K562 (cell line): ENCODE measurements around the gene TMEM45A. TPM values are rescaled to one million over a fixed set of nuclear protein-coding genes. Genes with fewer than 3 reads are reported as not detected.

Experiments used
- ATAC-seq: fragments of 200-7000 bp; cut with Tn5 transposase; 3 replicates; pipeline ENCODE4 v1.9.1; 2020; ENCODE audit warnings: moderate library complexity
- BruUV-seq: library from RNA; stranded (reverse); fragments of 400-500 nt; replicated peaks from 2 replicates; lab custom pipeline; 2021; lab: Mats Ljungman, UMichigan
- CTCF ChIA-PET: fragments of 300-600 bp; formaldehyde crosslinking; extraction: SDS; loops from one replicate; lab custom pipeline; 2021; ENCODE audit warnings: low intra/inter-chr PET ratio; lab: Yijun Ruan, JAX
- POLR2A ChIA-PET: fragments of 300-600, 350-650 bp; sonication (Branson Sonifier 250); formaldehyde crosslinking; extraction: SDS; loops from one replicate; lab custom pipeline; 2021; ENCODE audit warnings: antibody characterized with exemption, inconsistent platforms; lab: Yijun Ruan, JAX
- DNase-seq, 4 experiments: peaks; one replicate each; pipeline versions ENCODE4 v3.0.0 to v3.0.0-alpha.2; 2011 to 2018; ENCODE audit warnings: low spot score in 3 of 4, mixed read lengths in 3 of 4; ENCODE audit errors: extremely low read depth in 1 of 4
- FAIRE-seq: peaks from 2 replicates; lab custom pipeline; 2011; peaks lifted over from hg19 to GRCh38; lab: Jason Lieb, UNC
- H2AFZ ChIP-seq: 2 replicates; pipeline ENCODE4 v1.6.0; 2011; ENCODE audit warnings: low read depth, low read length, control low read depth, inconsistent platforms
- H3K27ac ChIP-seq: fragments of 200-600 bp; 3 replicates; pipeline ENCODE4 v1.8.0; 2011; ENCODE audit warnings: low read depth, mild to moderate bottlenecking, control low read depth, inconsistent platforms, low read length, moderate library complexity, mixed read lengths; ENCODE audit errors: extremely low read depth
- H3K27me3 ChIP-seq, 2 experiments: fragments of 300-600 bp in 1 of 2; 2 replicates in 1 of 2; 3 replicates in 1 of 2; pipeline versions ENCODE4 v1.6.0 to v1.8.0; 2011; ENCODE audit warnings: inconsistent platforms in 2 of 2, low read length in 2 of 2, mild to moderate bottlenecking in 1 of 2, mixed read lengths in 1 of 2, moderate library complexity in 1 of 2; ENCODE audit not compliant: control insufficient read depth in 2 of 2, insufficient read depth in 2 of 2
- H3K36me3 ChIP-seq: fragments of 300-600 bp; 3 replicates; pipeline ENCODE4 v1.8.0; 2011; ENCODE audit warnings: mild to moderate bottlenecking, low read length, inconsistent platforms; ENCODE audit not compliant: control insufficient read depth, insufficient read depth
- H3K4me1 ChIP-seq, 2 experiments: fragments of 200-600 bp in 1 of 2; replicated peaks in 1 of 2; 2 replicates in 1 of 2; 3 replicates in 1 of 2; pipeline versions ENCODE4 v1.5.1 to v1.8.0; 2011; ENCODE audit warnings: inconsistent platforms in 2 of 2, low read length in 2 of 2, mild to moderate bottlenecking in 1 of 2, mixed read lengths in 1 of 2, moderate library complexity in 1 of 2; ENCODE audit not compliant: control insufficient read depth in 2 of 2, insufficient read depth in 2 of 2
- H3K4me2 ChIP-seq: 2 replicates; pipeline ENCODE4 v1.6.1; 2011; ENCODE audit warnings: low read length, control low read depth, inconsistent platforms, mixed read lengths; ENCODE audit not compliant: insufficient read depth
- H3K4me3 ChIP-seq: fragments of 200-600 bp; sonication (generic), shearing (Covaris generic); 2 replicates; pipeline ENCODE4 v1.5.1; 2016; ENCODE audit warnings: control low read depth, inconsistent platforms
- H3K79me2 ChIP-seq: fragments of 200-600 bp; 3 replicates; pipeline ENCODE4 v1.8.0; 2011; ENCODE audit warnings: low read length, inconsistent platforms; ENCODE audit not compliant: control insufficient read depth, insufficient read depth
- H3K9ac ChIP-seq, 2 experiments: 2 replicates each; pipeline versions ENCODE4 v1.6.0 to v1.6.1; 2011; ENCODE audit warnings: low read depth in 2 of 2, low read length in 2 of 2, control low read depth in 1 of 2, inconsistent platforms in 1 of 2, mild to moderate bottlenecking in 1 of 2, mixed read lengths in 1 of 2; ENCODE audit not compliant: insufficient read depth in 1 of 2
- H3K9me1 ChIP-seq: one replicate; pipeline ENCODE4 v1.6.0; 2011; ENCODE audit warnings: inconsistent platforms, mild to moderate bottlenecking, low read length, moderate library complexity; ENCODE audit not compliant: control insufficient read depth, insufficient read depth
- H3K9me3 ChIP-seq: replicated peaks from 2 replicates; pipeline ENCODE4 v1.5.1; 2011; ENCODE audit warnings: low read depth, low read length, inconsistent platforms; ENCODE audit not compliant: control insufficient read depth, insufficient read depth
- H4K20me1 ChIP-seq: replicated peaks from 2 replicates; pipeline ENCODE4 v1.6.1; 2011; ENCODE audit warnings: low read length, inconsistent platforms, mixed read lengths; ENCODE audit not compliant: control insufficient read depth, insufficient read depth
- BMI1 ChIP-seq: fragments of 150-350 bp; IDR thresholded peaks from 2 replicates; pipeline ENCODE4 v1.6.1; 2014; ENCODE audit warnings: low read length
- MYC ChIP-seq, 2 experiments: fragments of 250-450 bp in 1 of 2; sonication (Bioruptor Pico) in 1 of 2; IDR thresholded peaks; 2 replicates each; pipeline versions ENCODE4 v1.5.1 to v1.6.1; 2012 to 2021; ENCODE audit warnings: low read depth in 2 of 2, borderline replicate concordance in 1 of 2, improper control_type of control experiment in 1 of 2, low read length in 1 of 2, mild to moderate bottlenecking in 1 of 2, moderate library complexity in 1 of 2
- NUFIP1 ChIP-seq: fragments of 450-650 bp; IDR thresholded peaks from 2 replicates; pipeline ENCODE4 v1.6.1; 2018; ENCODE audit not compliant: partially characterized antibody
- PHB2 ChIP-seq: fragments of 450-650 bp; IDR thresholded peaks from 2 replicates; pipeline ENCODE4 v1.6.1; 2017; ENCODE audit warnings: low read depth
- ZBTB34 ChIP-seq: fragments of 250-450 bp; sonication (Bioruptor Pico); IDR thresholded peaks from 2 replicates; pipeline ENCODE4 v1.8.0; 2021; ENCODE audit warnings: mild to moderate bottlenecking, moderate library complexity
- ZFX ChIP-seq: sonication (generic); formaldehyde crosslinking; IDR thresholded peaks from 2 replicates; pipeline ENCODE4 v1.8.0; 2022; ENCODE audit warnings: mild to moderate bottlenecking, missing genetic modification reagents, moderate library complexity
- ZNF12 ChIP-seq: sonication (generic); formaldehyde crosslinking; IDR thresholded peaks from 2 replicates; pipeline ENCODE4 v1.4.0; 2020; ENCODE audit warnings: mild to moderate bottlenecking, missing genetic modification reagents
- WGBS: fragments of 100-300 bp; shearing (Covaris generic); methylation state at CpG from one replicate; pipeline ENCODE4 v1.1.6; 2016; ENCODE audit warnings: low coverage, mixed read lengths; ENCODE audit not compliant: insufficient coverage; ENCODE audit errors: missing lambda C conversion rate; 5-methylcytosine and 5-hydroxymethylcytosine counted together
- in situ Hi-C: fragments of 300-500 bp; cut with MboI; formaldehyde crosslinking; loops from 4 replicates; pipeline ENCODE4 v1.15.0; 2018; ENCODE audit warnings: inconsistent platforms, mixed read lengths
- intact Hi-C: fragments of 100-400 bp; cut with micrococcal nuclease; formaldehyde crosslinking; loops from 2 replicates; pipeline ENCODE4 v1.14.2; 2022
- polyA plus RNA-seq, 8 experiments: library from polyadenylated mRNA; depleted of rRNA in 4 of 8; stranded (reverse) in 5 of 8; unstranded in 3 of 8; fragments of >200 nt; fragmentation: Nextera tagmentation in 2 of 8; fragmentation: Illumina TruSeq in 1 of 8; extraction: Ambion mirVana in 2 of 8; extraction: Trizol in 1 of 8; gene quantifications; 2 replicates each; pipeline versions ENCODE4 v1.2.1 to v1.2.3, GENCODE V29; 2011 to 2014; ENCODE audit warnings: inconsistent platforms in 1 of 8, missing spikeins in 1 of 8
- total RNA-seq, 7 experiments: library from RNA; depleted of rRNA in 6 of 7; stranded (reverse); fragments of >200 nt in 6 of 7; fragmentation: Illumina TruSeq in 2 of 7; extraction: Trizol in 2 of 7; gene quantifications; 2 replicates each; pipeline versions ENCODE4 v1.2.1 to v1.2.3, GENCODE V29; 2011 to 2021; ENCODE audit warnings: low replicate concordance in 1 of 7
- TF ChIP-seq, protein P1 (sequence below): sonication (generic); formaldehyde crosslinking; IDR thresholded peaks from 2 replicates; pipeline ENCODE4 v1.8.0; 2023; ENCODE audit warnings: mild to moderate bottlenecking, missing genetic modification reagents
- TF ChIP-seq, protein P2 (sequence below): sonication (generic); formaldehyde crosslinking; IDR thresholded peaks from 2 replicates; pipeline ENCODE4 v1.8.0; 2022; ENCODE audit warnings: mild to moderate bottlenecking, missing genetic modification reagents
- TF ChIP-seq, protein P3 (sequence below): sonication (generic); formaldehyde crosslinking; IDR thresholded peaks from 2 replicates; pipeline ENCODE4 v1.5.0; 2020; ENCODE audit warnings: missing genetic modification reagents
- TF ChIP-seq, protein P4 (sequence below): sonication (generic); formaldehyde crosslinking; IDR thresholded peaks from 2 replicates; pipeline ENCODE4 v1.8.1; 2023; ENCODE audit warnings: mild to moderate bottlenecking, missing genetic modification reagents, moderate library complexity

TMEM45A gene
- total and polyA plus RNA-seq, 9 of the 15 experiments (the other 6 are each of a cell fraction or from before 2014, with no cell fraction given), result 0.41 to 4.1 (median 0.95) TPM

DNA sequence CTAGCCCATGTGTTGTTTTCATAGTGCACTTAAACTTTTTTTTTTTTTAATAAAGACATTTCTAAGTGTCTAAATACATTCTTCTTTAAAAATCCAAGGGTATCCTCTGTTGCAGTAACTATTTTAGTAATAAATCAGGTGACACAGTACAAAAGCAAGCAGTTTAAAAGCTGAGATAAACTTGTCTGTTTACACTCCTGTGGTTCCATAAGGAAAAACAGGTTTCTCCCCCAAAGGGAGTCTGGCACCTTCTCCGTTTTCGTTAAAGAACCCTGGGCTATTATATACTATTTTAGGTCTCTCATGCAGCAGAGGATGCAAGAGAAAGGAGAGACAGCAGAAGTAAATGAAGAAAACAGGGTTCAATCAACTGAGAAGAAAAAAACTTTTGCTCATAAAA is 43.2 kb upstream of the TMEM45A start:
- in situ Hi-C loops, result no loop called here
- Histone ChIP-seq H3K27ac (no peak overlapping the region), H3K9me1 (no peaks in the 10 kb centered on the region), H2AFZ (no peak overlapping the region), H3K4me2 (no peak overlapping the region), H3K9me3 (no peaks in the 10 kb centered on the region), H3K4me1 (no peaks in the 10 kb centered on the region), H3K36me3 (no peaks in the 10 kb centered on the region), H3K79me2 (no peaks in the 10 kb centered on the region), H3K27me3 (no peaks in the 10 kb centered on the region), H4K20me1 (no peaks in the 10 kb centered on the region), H3K4me3 (no peak overlapping the region), H3K9ac (no peak overlapping the region)
- POLR2A ChIA-PET, result interaction anchor here (1.1 kb wide), 2 partner anchors 12 to 22 kb away, joined by 3 to 4 read pairs; no protein-coding TSS in a partner anchor
- intact Hi-C loops, result no loop called here
- BruUV-seq, result no TSS peak
- no peak for FAIRE-seq
- CTCF ChIA-PET, result no interaction called here
- no peak for DNase-seq
- no peak for ATAC-seq
- whole genome bisulfite sequencing, result 31% methylated on average over 2 of the region's 2 CpGs
- TF ChIP-seq NUFIP1, result no peak
- TF ChIP-seq, protein P1, sequence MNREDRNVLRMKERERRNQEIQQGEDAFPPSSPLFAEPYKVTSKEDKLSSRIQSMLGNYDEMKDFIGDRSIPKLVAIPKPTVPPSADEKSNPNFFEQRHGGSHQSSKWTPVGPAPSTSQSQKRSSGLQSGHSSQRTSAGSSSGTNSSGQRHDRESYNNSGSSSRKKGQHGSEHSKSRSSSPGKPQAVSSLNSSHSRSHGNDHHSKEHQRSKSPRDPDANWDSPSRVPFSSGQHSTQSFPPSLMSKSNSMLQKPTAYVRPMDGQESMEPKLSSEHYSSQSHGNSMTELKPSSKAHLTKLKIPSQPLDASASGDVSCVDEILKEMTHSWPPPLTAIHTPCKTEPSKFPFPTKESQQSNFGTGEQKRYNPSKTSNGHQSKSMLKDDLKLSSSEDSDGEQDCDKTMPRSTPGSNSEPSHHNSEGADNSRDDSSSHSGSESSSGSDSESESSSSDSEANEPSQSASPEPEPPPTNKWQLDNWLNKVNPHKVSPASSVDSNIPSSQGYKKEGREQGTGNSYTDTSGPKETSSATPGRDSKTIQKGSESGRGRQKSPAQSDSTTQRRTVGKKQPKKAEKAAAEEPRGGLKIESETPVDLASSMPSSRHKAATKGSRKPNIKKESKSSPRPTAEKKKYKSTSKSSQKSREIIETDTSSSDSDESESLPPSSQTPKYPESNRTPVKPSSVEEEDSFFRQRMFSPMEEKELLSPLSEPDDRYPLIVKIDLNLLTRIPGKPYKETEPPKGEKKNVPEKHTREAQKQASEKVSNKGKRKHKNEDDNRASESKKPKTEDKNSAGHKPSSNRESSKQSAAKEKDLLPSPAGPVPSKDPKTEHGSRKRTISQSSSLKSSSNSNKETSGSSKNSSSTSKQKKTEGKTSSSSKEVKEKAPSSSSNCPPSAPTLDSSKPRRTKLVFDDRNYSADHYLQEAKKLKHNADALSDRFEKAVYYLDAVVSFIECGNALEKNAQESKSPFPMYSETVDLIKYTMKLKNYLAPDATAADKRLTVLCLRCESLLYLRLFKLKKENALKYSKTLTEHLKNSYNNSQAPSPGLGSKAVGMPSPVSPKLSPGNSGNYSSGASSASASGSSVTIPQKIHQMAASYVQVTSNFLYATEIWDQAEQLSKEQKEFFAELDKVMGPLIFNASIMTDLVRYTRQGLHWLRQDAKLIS, result no peak
- TF ChIP-seq, protein P2, sequence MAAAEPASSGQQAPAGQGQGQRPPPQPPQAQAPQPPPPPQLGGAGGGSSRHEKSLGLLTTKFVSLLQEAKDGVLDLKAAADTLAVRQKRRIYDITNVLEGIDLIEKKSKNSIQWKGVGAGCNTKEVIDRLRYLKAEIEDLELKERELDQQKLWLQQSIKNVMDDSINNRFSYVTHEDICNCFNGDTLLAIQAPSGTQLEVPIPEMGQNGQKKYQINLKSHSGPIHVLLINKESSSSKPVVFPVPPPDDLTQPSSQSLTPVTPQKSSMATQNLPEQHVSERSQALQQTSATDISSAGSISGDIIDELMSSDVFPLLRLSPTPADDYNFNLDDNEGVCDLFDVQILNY, result no peak
- no peak for TF ChIP-seq ZBTB34 (CRISPR knock-in tag)
- no peak for TF ChIP-seq ZFX (CRISPR knock-in tag)
- TF ChIP-seq, protein P3, sequence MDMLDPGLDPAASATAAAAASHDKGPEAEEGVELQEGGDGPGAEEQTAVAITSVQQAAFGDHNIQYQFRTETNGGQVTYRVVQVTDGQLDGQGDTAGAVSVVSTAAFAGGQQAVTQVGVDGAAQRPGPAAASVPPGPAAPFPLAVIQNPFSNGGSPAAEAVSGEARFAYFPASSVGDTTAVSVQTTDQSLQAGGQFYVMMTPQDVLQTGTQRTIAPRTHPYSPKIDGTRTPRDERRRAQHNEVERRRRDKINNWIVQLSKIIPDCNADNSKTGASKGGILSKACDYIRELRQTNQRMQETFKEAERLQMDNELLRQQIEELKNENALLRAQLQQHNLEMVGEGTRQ (CRISPR knock-in tag), result no peak
- TF ChIP-seq BMI1, result no peak
- TF ChIP-seq, protein P4, sequence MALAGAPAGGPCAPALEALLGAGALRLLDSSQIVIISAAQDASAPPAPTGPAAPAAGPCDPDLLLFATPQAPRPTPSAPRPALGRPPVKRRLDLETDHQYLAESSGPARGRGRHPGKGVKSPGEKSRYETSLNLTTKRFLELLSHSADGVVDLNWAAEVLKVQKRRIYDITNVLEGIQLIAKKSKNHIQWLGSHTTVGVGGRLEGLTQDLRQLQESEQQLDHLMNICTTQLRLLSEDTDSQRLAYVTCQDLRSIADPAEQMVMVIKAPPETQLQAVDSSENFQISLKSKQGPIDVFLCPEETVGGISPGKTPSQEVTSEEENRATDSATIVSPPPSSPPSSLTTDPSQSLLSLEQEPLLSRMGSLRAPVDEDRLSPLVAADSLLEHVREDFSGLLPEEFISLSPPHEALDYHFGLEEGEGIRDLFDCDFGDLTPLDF (CRISPR knock-in tag), result no peak
- TF ChIP-seq PHB2, result no peak
- no peak for TF ChIP-seq ZNF12 (CRISPR knock-in tag)
- no peak for TF ChIP-seq MYC (IDR thresholded peaks at IDR 0.05; ENCODE audit: low read depth, low read length)
- no peak for TF ChIP-seq MYC (CRISPR knock-in tag; IDR thresholded peaks at IDR 0.05; ENCODE audit: borderline replicate concordance, low read depth)
